AG09309 (cell line): ENCODE data around the gene MCTP1.

ENCODE experiments used
- DNase-seq: peaks from one replicate; pipeline ENCODE4 v3.0.0-alpha.2; 2010; ENCODE audit warnings: low read depth
- H3K4me3 ChIP-seq: 2 replicates; pipeline ENCODE4 v1.5.1; 2011; ENCODE audit warnings: mild to moderate bottlenecking, low read depth, low read length, moderate library complexity; ENCODE audit not compliant: control insufficient read depth
- TF ChIP-seq, protein P1 (sequence below): IDR thresholded peaks from 2 replicates; pipeline ENCODE4 v1.5.1; 2011; ENCODE audit warnings: mild to moderate bottlenecking, low read depth, low read length, inconsistent platforms; ENCODE audit not compliant: insufficient read depth, control insufficient read depth; ENCODE audit errors: missing control alignments

Gene MCTP1

GRCh38 chr5:95284572-95285408 is at the start of gene MCTP1:
TSS of gene MCTP1 (minus strand) at chr5:95285094.
- TF ChIP-seq, protein P1, sequence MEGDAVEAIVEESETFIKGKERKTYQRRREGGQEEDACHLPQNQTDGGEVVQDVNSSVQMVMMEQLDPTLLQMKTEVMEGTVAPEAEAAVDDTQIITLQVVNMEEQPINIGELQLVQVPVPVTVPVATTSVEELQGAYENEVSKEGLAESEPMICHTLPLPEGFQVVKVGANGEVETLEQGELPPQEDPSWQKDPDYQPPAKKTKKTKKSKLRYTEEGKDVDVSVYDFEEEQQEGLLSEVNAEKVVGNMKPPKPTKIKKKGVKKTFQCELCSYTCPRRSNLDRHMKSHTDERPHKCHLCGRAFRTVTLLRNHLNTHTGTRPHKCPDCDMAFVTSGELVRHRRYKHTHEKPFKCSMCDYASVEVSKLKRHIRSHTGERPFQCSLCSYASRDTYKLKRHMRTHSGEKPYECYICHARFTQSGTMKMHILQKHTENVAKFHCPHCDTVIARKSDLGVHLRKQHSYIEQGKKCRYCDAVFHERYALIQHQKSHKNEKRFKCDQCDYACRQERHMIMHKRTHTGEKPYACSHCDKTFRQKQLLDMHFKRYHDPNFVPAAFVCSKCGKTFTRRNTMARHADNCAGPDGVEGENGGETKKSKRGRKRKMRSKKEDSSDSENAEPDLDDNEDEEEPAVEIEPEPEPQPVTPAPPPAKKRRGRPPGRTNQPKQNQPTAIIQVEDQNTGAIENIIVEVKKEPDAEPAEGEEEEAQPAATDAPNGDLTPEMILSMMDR, result no peak
- DNase-seq, result no peak

DNA sequence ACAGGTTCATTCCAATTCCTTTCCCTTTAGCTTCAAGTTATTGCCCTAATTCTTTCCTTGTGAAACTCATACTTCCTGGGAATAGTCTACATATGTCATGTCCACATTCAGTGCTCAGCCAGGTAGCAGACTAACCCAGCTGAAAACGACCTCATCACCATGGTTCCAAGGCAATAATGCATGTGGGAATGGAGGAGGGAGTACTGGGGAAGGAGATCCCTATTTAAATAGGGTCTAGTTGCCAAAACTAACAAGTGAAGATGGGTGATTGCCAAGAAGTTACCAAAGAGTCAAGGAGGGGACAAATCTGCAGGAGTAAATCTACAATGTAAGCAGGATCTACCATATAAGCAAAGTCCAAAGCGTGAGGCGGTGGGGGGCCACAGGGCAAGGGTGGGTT is 47.3 kb upstream of the MCTP1 start:
- H3K4me3 ChIP-seq, result no peak overlapping the region
- TF ChIP-seq, protein P1, result no peak
- no peak for DNase-seq

More at GRCh38 chr5:95284572-95285408, at the start of gene MCTP1:
- peak within 1 kb of the TSS; percentile 47 for H3K4me3 ChIP-seq

GRCh38 chr5:95331358-95331757 is 46.5 kb upstream of the MCTP1 start:
- TF ChIP-seq, protein P1, result no peak
- no peak for DNase-seq
- H3K4me3 ChIP-seq, result no peak overlapping the region

GRCh38 chr5:95327211-95327610 is 42.3 kb upstream of the MCTP1 start:
- DNase-seq, result no peak

GRCh38 chr5:95317687-95318086 is 32.8 kb upstream of the MCTP1 start:
- H3K4me3 ChIP-seq, result no peak overlapping the region
- TF ChIP-seq, protein P1, result no peak
- DNase-seq, result no peak

More at GRCh38 chr5:95327211-95327610, 42.3 kb upstream of the MCTP1 start:
- H3K4me3 ChIP-seq, result no peak overlapping the region
- TF ChIP-seq, protein P1, result no peak

GRCh38 chr5:95317085-95317484 is 32.2 kb upstream of the MCTP1 start:
- DNase-seq, result no peak
- no peak overlapping the region for H3K4me3 ChIP-seq
- TF ChIP-seq, protein P1, result no peak
